Activated CD8-positive, alpha-beta memory T cell treated with anti-CD3 and anti-CD28 coated beads, Interleukin-2, amount 50 U/mL, for 48 hours (primary cell): ENCODE measurements around the gene RTN4IP1.
A peak's percentile ranks its signal among the peaks of the same experiment; 100 is the strongest.
"Not testable (repeated sequence)": the region's sequence is repeated elsewhere in the genome, so short reads cannot be mapped to it uniquely, and the experiment has no call there.

Experiments
- DNase-seq: peaks from one replicate; pipeline ENCODE4 v3.0.0-alpha.2; 2020

Gene RTN4IP1

GRCh38 chr6:106629103-106629858 is at the start of gene RTN4IP1, which contains the start of gene QRSL1:
Gene RTN4IP1 (minus strand): TSS chr6:106629498. CDS start chr6:106629021, 477 bp downstream.
Gene QRSL1 (plus strand): TSS chr6:106629578. CDS start chr6:106629682, 104 bp downstream.
- DNase-seq = peak; percentile 88

- no peak for DNase-seq
Measured at GRCh38 chr6:106677282-106677681, 48.0 kb upstream of the RTN4IP1 start.

DNA sequence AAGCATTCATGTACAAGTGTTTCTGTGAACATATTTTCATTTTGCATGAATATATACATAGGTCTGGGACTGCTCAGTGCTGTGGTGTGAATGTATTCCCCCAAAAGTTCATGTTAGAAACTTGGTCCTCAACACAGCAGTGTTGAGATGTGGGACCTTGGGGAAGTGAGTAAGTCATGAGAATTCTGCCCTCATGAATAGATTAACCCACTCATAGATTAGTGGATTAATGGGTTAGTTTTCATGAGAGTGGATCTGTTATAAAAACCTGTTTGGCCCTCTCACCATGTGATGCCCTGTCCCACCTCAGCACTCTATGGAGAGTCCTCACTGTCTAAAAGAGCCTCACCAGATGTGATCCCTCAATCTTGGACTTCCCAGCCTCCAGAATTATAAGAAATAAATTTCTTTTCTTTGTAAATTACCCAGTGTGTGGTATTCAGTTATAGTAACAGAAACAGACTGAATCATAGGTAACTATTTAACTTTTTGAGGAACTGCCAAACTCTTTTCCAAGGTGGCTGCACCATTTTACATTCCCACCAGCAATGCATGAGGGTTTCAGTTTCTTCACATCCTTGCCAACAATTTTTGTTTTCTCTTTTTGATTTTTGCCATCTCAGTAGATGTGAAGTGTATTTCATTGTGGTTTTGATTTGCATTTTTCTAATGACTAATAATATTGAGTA is 45.4 kb upstream of the RTN4IP1 start:
- DNase-seq = no peak

DNA sequence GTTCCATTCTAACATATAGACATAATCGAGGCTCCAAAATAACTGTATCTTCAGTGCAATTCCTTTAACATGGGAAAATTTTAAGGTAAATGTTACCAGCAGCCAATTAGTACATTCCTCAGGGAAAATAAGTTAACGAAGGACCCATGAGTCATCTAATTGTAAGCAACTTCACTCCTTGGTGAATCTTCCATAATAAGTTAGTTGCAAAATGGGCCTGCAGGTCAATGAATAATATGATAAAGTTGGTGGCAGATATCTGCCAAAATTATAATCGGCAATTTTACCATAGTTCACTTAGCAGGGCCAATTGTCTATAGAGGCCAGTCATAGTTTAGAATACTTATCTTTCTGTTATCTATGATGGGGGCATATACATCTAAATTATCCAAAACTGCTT is 42.4 kb upstream of the RTN4IP1 start:
- no peak for DNase-seq

DNA sequence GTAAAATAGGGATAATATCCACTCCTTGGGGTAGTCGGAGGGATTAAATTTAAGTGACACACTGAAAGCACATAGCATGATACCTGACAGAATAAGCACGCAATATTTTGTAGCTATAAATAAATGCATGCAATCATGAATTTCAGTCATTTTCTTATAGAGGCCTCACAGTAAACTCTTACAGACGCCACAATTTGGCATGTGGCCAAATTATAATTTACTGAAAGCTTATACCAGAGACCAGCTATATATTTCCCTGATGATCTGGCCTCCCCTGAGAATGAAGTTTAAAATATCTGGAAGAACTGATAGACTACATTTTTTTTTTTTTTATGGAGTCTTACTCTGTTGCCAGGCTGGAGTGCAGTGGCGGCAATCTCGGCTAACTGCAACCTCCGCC is 40.9 kb upstream of the RTN4IP1 start:
- DNase-seq = no peak

DNA sequence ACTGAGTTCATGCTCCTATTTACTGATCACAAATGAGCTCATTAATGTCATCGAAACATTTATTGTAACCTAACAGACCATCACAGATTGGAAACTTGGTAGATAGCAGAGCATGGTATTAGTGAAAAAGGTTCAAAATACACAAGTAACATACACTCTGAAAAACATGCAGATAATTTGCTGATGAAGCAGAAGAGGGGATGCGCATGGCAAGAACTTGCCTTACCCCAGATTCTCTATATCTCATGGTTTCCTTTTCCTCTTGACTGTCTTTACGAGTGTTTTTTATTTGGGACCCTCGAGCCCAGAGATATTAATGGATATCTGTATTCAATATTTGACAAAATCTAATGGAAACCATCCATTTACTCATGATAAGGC is 37.7 kb upstream of the RTN4IP1 start:
- no peak for DNase-seq

DNA sequence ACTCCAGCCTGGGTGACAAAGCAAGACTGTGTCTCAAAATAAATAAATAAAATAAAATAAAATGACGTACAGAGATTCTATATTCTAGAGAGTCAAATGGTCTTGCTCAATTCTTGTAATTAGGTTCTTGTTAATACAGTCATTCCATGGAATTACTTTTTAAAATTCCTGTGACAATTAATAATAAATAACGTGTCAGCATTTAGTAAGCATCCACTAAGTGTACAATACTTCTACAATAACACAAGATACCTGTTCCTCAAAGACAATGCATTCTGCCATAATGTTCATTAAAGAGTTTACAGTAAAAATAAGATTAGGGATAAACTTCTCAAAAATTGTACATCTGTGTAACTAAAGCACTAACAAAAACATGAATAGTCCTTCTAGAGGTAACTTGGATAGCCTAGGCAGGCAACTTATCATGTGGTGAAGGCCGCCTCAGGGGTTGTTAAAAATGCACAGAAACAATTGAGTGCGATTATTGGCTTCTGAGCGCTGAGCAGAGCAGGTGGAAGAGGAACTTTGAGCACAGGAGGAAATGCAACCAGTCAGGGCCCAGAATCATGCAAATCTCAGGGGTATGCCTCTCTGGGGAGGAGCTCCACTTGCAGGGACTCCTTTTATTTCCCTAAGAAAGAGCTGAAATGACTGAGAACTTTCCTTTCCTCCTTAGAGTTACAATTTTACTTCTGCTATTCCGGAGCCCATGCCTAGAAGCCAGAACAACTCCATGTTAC is 37.2 kb upstream of the RTN4IP1 start:
- DNase-seq = no peak

- no peak for DNase-seq
Measured at GRCh38 chr6:106662458-106662857, 33.2 kb upstream of the RTN4IP1 start.

DNA sequence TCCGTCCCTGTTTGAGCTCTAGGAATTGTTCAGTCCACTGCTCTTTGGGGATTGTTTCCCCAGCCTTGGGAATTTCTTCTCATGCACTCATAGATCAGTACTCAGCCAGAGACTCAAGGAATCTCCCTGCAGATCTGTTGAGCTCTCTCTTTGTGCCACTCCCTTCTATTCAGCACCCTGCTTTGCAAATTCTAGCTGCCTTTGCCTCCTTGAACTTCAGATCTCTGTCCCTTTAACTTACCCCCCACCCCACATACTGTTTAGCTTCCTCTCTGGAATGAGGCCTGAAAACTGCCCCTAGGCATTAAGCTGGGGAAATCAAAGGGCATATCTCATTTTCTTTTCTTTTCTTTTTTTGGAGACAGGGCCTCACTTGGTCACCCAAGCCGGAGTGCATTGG is 30.6 kb upstream of the RTN4IP1 start:
- DNase-seq = no peak

- no peak for DNase-seq
Measured at GRCh38 chr6:106658469-106658868, 29.2 kb upstream of the RTN4IP1 start.

DNA sequence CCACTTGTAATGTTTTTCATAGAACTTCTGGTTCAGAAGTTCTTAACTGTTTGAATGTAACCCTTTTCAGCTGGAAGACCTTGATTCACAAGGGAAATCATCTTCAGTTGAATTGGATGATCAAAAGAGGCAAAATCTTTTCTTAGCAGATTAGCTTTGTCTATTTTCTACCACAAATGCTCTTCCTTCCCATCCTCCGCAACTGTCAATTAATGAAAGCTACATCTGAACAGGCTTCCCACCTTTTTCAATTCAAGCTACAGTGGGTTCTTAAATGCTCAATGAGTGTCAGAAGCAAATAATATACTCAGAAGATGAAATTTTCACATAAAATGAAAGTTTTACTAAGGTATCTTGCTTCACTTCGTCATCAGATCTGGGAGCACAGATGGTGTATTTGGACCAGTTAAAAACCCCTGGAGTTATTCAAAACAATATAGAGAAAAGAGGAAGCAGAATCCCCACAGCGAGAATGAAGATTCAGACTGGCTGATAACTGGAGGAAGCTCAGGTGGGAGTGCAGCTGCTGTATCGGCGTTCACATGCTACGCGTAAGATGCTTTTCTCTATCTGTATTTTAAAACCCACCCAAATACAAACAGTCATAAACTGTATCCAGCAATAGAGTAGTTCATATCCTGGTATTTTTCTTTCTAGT is 19.5 kb upstream of the RTN4IP1 start:
- no peak for DNase-seq

GRCh38 chr6:106643061-106643460 is 13.8 kb upstream of the RTN4IP1 start:
- no peak for DNase-seq

- DNase-seq = no peak
Measured at GRCh38 chr6:106642476-106642875, 13.2 kb upstream of the RTN4IP1 start.

DNA sequence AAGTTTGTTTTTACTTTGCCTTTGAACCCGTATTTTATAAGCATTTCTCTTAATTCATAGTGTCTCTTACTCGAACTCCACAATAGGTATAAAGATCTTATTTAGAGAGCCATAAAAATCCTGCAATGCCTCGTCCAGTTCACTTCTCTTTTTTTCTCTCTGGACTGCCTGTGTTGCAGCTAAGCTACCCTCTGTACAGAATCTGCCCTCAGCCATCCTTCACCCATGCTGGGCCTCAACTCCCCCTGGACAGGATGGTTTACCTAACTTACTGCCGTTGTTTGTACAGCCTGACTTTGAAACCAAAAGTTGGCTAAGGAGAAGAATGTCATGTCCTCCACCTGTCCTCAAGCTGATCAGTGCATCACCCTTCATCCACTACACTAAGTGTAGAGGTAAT is 10.5 kb upstream of the RTN4IP1 start:
- DNase-seq = no peak

- no peak for DNase-seq
Measured at GRCh38 chr6:106637717-106638341, 8.5 kb upstream of the RTN4IP1 start.

- DNase-seq = no peak
Measured at GRCh38 chr6:106637051-106637716, 7.9 kb upstream of the RTN4IP1 start.

GRCh38 chr6:106634565-106634964 is 5.3 kb upstream of the RTN4IP1 start:
- no peak for DNase-seq

GRCh38 chr6:106631346-106631745 is 2.0 kb upstream of the RTN4IP1 start:
- DNase-seq = no peak

- DNase-seq = no peak
Measured at GRCh38 chr6:106630366-106630765, 1.1 kb upstream of the RTN4IP1 start.

DNA sequence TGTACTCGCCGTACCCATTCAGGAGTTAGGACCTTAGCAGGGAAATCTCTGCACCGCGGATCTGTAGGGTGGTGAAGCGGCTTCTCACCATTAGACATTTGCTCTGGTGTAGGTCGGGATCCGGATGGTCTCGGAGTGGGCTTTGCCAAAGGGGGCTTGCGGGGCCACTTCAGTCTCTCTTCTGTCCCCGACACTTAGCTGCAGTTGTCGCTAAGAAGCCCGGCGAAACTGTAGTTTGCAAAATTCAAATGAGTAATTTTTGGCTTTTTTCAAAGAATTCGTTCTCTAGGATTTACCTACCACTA is 513 bp upstream of the RTN4IP1 start:
- no peak for DNase-seq

DNA sequence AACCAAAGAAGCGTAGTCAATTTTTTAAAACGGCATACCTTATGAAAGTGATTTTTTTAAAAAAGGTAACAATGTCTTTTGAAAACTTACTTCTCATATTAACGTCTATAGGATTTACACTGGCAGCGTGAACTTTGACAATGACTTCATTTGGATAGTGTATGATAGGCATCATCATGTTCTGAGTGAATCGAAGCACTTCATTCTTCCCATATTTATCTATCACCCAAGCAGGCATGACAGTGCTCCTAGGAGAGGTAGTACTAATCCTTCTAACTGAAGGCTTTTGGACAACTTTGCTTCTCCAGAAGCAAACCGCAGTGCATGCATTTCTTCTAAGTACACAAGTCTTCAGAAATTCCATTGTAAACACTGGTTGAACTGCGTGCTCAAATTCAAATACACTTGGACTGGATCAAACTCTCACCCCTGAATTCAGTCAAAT is 618 bp downstream of the RTN4IP1 start:
- no peak for DNase-seq

GRCh38 chr6:106627760-106628159 is 1.5 kb downstream of the RTN4IP1 start:
- DNase-seq = not testable (repeated sequence)
